ENCODE measurements around the gene CCDC89.

DNA sequence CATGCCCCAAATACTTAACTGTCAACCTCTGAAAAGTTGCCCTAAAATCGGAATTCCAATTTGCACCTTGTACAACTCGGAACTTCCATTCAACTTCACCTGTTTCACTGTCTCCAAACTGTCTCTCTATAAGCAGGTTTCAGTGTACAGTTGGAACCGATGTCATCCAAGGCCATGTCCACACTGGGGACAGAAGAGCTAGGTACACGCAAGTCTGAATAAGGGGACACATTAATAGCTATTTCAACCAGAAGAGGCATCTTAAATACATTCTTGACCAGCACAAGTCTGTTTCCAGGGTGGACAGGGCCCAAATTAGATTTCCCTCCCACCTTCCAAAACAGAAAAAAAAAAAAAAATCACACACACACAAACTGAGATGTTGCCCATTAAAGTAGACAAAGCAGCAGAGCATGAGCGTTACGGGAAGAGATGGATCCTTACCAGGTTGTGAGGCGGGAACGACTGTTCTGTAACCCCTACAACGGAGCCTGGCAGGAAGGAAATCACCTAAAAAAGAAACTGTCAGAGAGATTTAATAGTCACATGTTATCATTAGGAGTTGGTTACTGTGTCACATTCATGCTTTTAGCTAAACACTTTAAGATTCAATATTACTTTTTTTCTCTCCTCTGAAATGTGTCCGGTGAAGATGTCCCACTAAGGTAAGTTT lies 22.8 kb downstream of the CCDC89 start:
- TF ChIP-seq CEBPB (IDR thresholded peaks at IDR 0.05; ENCODE audit: low read depth, low read length) = no peak
- TF ChIP-seq, protein P1, sequence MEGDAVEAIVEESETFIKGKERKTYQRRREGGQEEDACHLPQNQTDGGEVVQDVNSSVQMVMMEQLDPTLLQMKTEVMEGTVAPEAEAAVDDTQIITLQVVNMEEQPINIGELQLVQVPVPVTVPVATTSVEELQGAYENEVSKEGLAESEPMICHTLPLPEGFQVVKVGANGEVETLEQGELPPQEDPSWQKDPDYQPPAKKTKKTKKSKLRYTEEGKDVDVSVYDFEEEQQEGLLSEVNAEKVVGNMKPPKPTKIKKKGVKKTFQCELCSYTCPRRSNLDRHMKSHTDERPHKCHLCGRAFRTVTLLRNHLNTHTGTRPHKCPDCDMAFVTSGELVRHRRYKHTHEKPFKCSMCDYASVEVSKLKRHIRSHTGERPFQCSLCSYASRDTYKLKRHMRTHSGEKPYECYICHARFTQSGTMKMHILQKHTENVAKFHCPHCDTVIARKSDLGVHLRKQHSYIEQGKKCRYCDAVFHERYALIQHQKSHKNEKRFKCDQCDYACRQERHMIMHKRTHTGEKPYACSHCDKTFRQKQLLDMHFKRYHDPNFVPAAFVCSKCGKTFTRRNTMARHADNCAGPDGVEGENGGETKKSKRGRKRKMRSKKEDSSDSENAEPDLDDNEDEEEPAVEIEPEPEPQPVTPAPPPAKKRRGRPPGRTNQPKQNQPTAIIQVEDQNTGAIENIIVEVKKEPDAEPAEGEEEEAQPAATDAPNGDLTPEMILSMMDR (conservative IDR thresholded peaks at IDR 0.05; ENCODE audit: low read depth, low read length) = no peak
- no peak for TF ChIP-seq MXI1 (IDR thresholded peaks at IDR 0.05; ENCODE audit: borderline replicate concordance, low read depth, low read length)
- no peak for TF ChIP-seq POLR2A (IDR thresholded peaks at IDR 0.05; ENCODE audit: low read depth, low read length)
- TF ChIP-seq, protein P2, sequence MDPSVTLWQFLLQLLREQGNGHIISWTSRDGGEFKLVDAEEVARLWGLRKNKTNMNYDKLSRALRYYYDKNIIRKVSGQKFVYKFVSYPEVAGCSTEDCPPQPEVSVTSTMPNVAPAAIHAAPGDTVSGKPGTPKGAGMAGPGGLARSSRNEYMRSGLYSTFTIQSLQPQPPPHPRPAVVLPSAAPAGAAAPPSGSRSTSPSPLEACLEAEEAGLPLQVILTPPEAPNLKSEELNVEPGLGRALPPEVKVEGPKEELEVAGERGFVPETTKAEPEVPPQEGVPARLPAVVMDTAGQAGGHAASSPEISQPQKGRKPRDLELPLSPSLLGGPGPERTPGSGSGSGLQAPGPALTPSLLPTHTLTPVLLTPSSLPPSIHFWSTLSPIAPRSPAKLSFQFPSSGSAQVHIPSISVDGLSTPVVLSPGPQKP (IDR thresholded peaks at IDR 0.05; ENCODE audit: borderline replicate concordance, low read depth, low read length) = no peak
- no peak for TF ChIP-seq FOS (IDR thresholded peaks at IDR 0.05; ENCODE audit: low read depth, low read length)
- TF ChIP-seq RCOR1 (IDR thresholded peaks at IDR 0.05; ENCODE audit: insufficient replicate concordance, low read length) = no peak
- TF ChIP-seq MAFK (IDR thresholded peaks at IDR 0.05; ENCODE audit: low read depth, low read length) = no peak
- TF ChIP-seq CHD1 (IDR thresholded peaks at IDR 0.05; ENCODE audit: low read depth, low read length) = no peak
- no peak for TF ChIP-seq RFX5 (IDR thresholded peaks at IDR 0.05; ENCODE audit: low read depth, low read length)
- TF ChIP-seq, protein P3, sequence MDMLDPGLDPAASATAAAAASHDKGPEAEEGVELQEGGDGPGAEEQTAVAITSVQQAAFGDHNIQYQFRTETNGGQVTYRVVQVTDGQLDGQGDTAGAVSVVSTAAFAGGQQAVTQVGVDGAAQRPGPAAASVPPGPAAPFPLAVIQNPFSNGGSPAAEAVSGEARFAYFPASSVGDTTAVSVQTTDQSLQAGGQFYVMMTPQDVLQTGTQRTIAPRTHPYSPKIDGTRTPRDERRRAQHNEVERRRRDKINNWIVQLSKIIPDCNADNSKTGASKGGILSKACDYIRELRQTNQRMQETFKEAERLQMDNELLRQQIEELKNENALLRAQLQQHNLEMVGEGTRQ (IDR thresholded peaks at IDR 0.05; ENCODE audit: low read depth, low read length) = no peak
- no peak for TF ChIP-seq RAD21 (IDR thresholded peaks at IDR 0.05; ENCODE audit: low read length)

All from IMR-90 (cell line).